Activated naive CD4-positive, alpha-beta T cell treated with anti-CD3 and anti-CD28 coated beads, Interleukin-2, amount 10 ng/mL, durations not matched to agents 7 days and 5 days (primary cell): ENCODE results near the gene PTPRO.

Experiments used
- CTCF ChIA-PET: fragments of 350-600 bp; sonication (Branson Sonifier 250); formaldehyde crosslinking; loops from one replicate; lab custom pipeline; 2021; ENCODE audit warnings: antibody characterized with exemption; lab: Charles Lee
- DNase-seq: peaks from one replicate; pipeline ENCODE4 v3.0.0-alpha.2; 2020
- H3K27ac Mint-ChIP-seq: one replicate; pipeline ENCODE4 v1.8.0; 2021; ENCODE audit warnings: mild to moderate bottlenecking, moderate library complexity, mixed read lengths
- H3K27me3 Mint-ChIP-seq: one replicate; pipeline ENCODE4 v1.8.0; 2021; ENCODE audit warnings: mild to moderate bottlenecking, mixed read lengths
- H3K36me3 Mint-ChIP-seq: one replicate; pipeline ENCODE4 v1.8.0; 2021; ENCODE audit warnings: mixed read lengths
- H3K4me1 Mint-ChIP-seq: one replicate; pipeline ENCODE4 v1.8.0; 2021; ENCODE audit warnings: mixed read lengths
- H3K4me3 Mint-ChIP-seq: one replicate; pipeline ENCODE4 v1.8.0; 2021; ENCODE audit warnings: mild to moderate bottlenecking, moderate library complexity, mixed read lengths
- H3K9me3 Mint-ChIP-seq: one replicate; pipeline ENCODE4 v1.8.0; 2021; ENCODE audit warnings: mixed read lengths

The PTPRO gene

DNA sequence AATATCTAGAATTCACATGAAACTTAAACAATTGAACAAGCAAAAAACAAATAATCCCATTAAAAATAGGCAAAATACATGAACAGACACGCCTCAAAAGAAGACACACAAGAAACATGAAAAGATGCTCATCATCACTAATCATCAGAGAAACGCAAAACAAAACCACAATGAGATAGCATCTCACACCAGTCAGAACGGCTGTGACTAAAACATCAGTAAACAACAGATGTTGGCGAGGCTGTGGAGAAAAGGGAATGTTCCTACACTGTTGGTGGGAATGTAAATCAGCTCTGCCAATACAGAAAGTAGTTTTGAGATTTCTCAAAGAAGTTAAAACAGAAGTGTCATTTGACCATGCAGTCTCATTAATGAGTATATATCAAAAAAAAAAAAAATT is 121.3 kb downstream of the PTPRO start:
- Mint-ChIP-seq H3K9me3 (no peaks in the 10 kb centered on the region), H3K27ac (no peak overlapping the region), H3K4me1 (no peaks in the 10 kb centered on the region), H3K27me3 (peaks cover 4% of the 10 kb centered on the region), H3K4me3 (no peak overlapping the region), H3K36me3 (no peaks in the 10 kb centered on the region)
- no peak for DNase-seq
- CTCF ChIA-PET: interaction anchor here (0.6 kb wide), 1 partner anchor 35 kb away, joined by 3 read pairs; no protein-coding TSS in a partner anchor

DNA sequence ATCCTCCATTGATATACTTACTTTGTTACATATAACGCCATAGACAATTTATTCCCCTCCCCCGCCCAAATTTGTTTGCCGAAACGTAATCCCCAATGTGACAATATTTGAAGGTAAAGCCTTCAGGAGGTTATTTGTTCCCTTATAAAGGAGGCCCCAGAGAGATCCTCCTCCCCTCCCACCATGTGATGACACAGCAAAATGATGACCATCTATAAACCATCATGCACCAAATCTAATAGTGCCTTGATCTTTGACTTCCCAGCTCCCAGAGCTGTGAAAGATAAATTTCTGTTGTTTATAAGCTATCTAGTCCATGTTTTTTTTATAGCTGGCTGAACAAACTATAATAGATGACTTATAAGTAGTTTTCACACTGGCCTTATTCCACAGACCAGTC is 122.2 kb downstream of the PTPRO start:
- no peaks in the 10 kb centered on the region for H3K36me3 Mint-ChIP-seq
- H3K4me3 Mint-ChIP-seq: no peak overlapping the region
- H3K27me3 Mint-ChIP-seq: peaks cover 4% of the 10 kb centered on the region
- no peaks in the 10 kb centered on the region for H3K9me3 Mint-ChIP-seq
- CTCF ChIA-PET: no interaction called here
- DNase-seq: no peak
- no peak overlapping the region for H3K27ac Mint-ChIP-seq
- no peaks in the 10 kb centered on the region for H3K4me1 Mint-ChIP-seq

DNA sequence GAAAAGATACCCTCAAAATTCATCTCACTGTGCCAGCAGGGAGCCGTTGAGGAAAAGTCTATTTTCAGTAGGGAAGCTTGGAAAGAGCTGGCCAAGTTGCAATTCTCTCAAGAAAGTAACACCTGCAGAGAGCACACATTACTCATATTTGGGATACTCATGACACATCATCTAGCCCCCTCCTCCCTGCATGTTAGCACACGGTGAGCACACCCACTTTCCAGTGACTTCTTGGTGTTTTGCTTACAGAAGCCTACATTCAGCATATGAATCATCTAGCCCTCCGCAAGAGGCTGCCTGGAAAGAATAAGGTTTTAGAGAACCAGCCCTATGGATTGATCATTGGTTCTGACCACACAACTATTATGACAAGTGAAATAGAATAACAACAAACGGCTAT is 124.5 kb downstream of the PTPRO start:
- Mint-ChIP-seq H3K27me3 (peaks cover 4% of the 10 kb centered on the region), H3K4me3 (no peak overlapping the region), H3K36me3 (no peaks in the 10 kb centered on the region), H3K27ac (no peak overlapping the region), H3K9me3 (no peaks in the 10 kb centered on the region), H3K4me1 (peaks cover 2% of the 10 kb centered on the region)
- DNase-seq: no peak
- CTCF ChIA-PET: no interaction called here

DNA sequence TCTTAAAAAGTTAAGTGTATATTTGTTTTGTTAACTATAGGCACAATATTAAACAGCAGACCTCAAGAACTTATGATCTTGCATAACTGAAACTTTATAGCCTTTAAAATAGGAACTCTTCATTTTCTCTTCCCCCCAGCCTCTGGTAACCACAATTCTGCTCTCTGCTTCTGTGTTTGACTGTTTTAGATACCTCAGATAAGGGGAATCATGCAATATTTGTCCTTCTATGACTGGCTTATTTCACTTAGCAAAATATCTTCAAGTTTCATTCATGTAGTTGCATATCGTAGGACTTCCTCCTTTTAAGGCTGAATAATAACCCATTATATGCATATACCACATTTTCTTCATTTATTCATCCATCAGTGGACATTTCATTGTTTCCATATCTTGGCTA is 131.3 kb downstream of the PTPRO start:
- Mint-ChIP-seq H3K4me1 (peaks cover 11% of the 10 kb centered on the region), H3K27me3 (peaks cover 4% of the 10 kb centered on the region), H3K9me3 (peaks cover 6% of the 10 kb centered on the region), H3K27ac (no peak overlapping the region), H3K4me3 (no peak overlapping the region), H3K36me3 (no peaks in the 10 kb centered on the region)
- CTCF ChIA-PET: no interaction called here
- no peak for DNase-seq

DNA sequence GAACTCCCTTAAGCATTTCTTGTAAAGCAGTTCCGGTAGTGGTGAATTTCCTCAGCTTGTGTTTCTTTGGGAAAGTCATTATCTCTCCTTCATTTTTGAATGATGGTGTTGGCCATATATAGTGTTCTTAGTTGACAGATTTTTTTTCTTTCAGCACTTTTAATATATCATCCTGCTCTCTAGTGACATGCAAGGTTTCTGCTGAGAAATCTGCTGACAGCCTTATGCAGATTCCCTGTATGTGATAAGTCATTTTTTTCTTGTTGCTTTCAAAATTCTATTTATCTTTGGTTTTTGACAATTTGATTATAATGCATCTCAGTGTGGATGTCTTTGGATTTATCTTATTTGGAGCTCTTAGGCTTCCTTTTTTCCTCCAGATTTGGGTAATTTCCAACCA is 135.7 kb downstream of the PTPRO start:
- H3K9me3 Mint-ChIP-seq: peaks cover 6% of the 10 kb centered on the region
- DNase-seq: no peak
- CTCF ChIA-PET: no interaction called here
- no peak overlapping the region for H3K27ac Mint-ChIP-seq
- peaks cover 5% of the 10 kb centered on the region for H3K4me1 Mint-ChIP-seq
- H3K4me3 Mint-ChIP-seq: no peak overlapping the region
- H3K27me3 Mint-ChIP-seq: peaks cover 4% of the 10 kb centered on the region
- H3K36me3 Mint-ChIP-seq: no peaks in the 10 kb centered on the region

DNA sequence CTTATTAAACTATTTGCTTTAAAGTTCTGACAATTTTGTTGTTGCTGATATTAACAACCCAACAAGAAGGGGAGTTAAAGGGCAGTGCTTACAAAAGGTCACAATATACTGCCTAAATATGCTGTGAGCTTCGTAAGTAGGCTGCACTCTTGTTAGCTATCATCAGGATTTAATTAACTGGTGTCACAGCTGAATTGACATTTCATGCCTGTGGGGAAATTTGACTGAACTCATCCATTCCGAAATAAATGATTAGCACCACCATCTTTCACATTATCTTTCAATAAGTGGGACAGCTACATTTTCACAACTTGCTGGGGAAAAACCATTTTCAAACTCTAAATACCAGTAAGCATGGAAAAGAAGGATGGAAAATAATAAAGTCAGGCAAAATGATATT is 146.6 kb downstream of the PTPRO start:
- Mint-ChIP-seq H3K36me3 (no peaks in the 10 kb centered on the region), H3K4me1 (no peaks in the 10 kb centered on the region)
- CTCF ChIA-PET: interaction anchor here (0.6 kb wide), 1 partner anchor 122 kb away, joined by 3 read pairs; no protein-coding TSS in a partner anchor

DNA sequence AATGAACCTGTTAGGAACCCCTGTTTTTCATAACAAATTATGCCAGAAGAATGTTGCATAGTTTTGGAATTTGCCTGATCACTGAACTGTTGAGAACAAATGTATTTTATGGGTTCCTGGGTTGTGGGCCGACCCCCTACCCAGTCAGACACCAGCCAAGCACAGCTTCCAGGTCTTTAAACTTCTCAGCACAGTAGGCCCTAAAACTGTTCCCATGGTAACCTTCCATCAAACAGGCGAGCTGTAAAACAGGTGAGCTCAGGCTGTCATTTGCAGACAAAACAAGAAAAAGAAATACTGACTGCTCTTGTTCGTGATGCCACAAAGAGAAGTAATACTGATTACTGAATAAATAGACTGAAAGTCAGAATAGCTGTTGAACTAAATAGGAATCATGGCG is 147.0 kb downstream of the PTPRO start:
- Mint-ChIP-seq H3K4me3 (no peak overlapping the region), H3K4me1 (no peaks in the 10 kb centered on the region), H3K27ac (no peak overlapping the region), H3K9me3 (no peaks in the 10 kb centered on the region), H3K27me3 (peaks cover 13% of the 10 kb centered on the region), H3K36me3 (no peaks in the 10 kb centered on the region)
- no peak for DNase-seq
- CTCF ChIA-PET: interaction anchor here (0.6 kb wide), 1 partner anchor 121 kb away, joined by 3 read pairs; no protein-coding TSS in a partner anchor

More for the DNA sequence above, 146.6 kb downstream of the PTPRO start:
- H3K4me3 Mint-ChIP-seq: no peak overlapping the region
- peaks cover 9% of the 10 kb centered on the region for H3K27me3 Mint-ChIP-seq
- DNase-seq: no peak
- no peaks in the 10 kb centered on the region for H3K9me3 Mint-ChIP-seq
- H3K27ac Mint-ChIP-seq: no peak overlapping the region

DNA sequence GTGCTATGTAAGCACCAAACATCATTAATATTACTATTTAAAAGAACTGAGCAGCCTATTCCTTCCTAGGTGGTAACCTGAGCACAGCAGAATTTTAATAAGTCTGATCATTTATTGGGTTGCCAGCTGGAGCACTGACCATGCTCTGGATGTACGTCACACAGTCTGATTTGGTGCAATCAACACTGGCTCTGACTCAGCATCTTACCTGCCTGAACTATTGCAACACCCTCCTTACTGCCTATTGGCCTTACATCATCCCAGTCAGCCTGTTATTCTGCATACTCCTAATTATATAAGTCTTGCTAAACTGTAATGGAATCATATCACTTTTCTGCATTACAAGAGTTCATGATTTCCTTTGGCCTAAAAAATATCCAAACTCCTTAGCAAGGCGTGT is 149.7 kb downstream of the PTPRO start:
- Mint-ChIP-seq H3K36me3 (no peaks in the 10 kb centered on the region), H3K27ac (no peak overlapping the region), H3K4me3 (no peak overlapping the region), H3K27me3 (peaks cover 18% of the 10 kb centered on the region), H3K9me3 (no peaks in the 10 kb centered on the region), H3K4me1 (no peaks in the 10 kb centered on the region)
- CTCF ChIA-PET: no interaction called here
- DNase-seq: no peak

DNA sequence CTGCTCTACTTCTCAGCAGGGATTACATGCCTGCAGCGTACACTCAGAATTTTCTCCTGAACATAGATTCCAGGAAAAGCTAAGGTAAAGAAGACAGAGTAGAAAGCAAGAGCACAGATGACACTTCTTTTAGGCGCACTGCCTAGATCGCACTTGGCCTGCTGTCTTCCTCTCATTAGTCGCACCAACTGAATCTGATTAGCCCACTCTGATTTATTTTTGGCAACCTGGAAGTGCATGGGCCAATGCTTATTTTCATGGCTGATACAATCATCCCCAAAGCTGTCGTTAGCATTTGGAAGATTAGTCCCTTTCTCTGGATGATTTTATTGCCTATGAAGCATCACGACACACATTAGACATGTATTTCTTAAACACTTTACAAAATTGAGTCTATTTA is 152.5 kb downstream of the PTPRO start:
- CTCF ChIA-PET: no interaction called here
- Mint-ChIP-seq H3K4me3 (no peak overlapping the region), H3K4me1 (no peaks in the 10 kb centered on the region), H3K27me3 (peaks cover 9% of the 10 kb centered on the region), H3K36me3 (no peaks in the 10 kb centered on the region), H3K27ac (no peak overlapping the region), H3K9me3 (no peaks in the 10 kb centered on the region)
- no peak for DNase-seq

DNA sequence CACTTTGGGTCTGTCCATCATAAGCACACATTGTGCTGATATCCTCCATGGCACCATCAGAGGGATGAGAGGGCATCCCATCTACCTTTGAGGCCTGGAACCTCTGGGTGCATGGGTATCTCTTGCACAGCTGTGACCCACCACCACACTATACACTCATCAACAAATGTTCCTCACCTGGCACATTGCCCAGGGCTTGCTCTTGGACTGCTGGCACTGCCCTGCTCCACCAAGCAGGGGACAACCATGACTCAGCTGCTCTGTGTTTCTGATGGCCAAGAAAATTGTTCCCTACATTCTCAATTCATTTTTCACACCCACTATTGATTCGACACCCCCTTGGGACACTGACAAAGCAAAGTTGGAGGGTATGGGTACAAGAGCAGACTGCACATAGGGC is 155.5 kb downstream of the PTPRO start:
- Mint-ChIP-seq H3K36me3 (no peaks in the 10 kb centered on the region), H3K9me3 (no peaks in the 10 kb centered on the region), H3K27me3 (peaks cover 13% of the 10 kb centered on the region), H3K27ac (no peak overlapping the region), H3K4me3 (no peak overlapping the region), H3K4me1 (no peaks in the 10 kb centered on the region)
- DNase-seq: no peak
- CTCF ChIA-PET: interaction anchor here (0.9 kb wide), 1 partner anchor 19 kb away, joined by 3 read pairs; no protein-coding TSS in a partner anchor

DNA sequence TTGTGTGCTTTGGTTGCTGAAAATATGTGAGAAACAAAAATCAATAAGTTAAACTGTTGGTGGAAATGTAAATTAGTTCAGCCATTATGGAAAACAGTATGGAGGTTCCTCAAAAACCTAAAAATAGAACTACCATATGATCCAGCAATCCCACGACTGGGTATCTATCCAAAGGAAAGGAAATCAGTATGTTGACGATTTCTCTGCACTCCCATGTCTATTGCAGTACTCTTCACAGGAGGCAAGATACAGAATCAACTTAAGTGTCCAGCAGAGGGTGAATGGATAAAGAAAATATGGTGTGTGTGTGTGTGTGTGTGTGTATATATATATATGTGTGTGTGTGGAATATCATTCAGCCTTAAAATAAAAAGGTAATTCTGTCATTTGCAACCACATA is 159.5 kb downstream of the PTPRO start:
- no peak overlapping the region for H3K27ac Mint-ChIP-seq
- peaks cover 4% of the 10 kb centered on the region for H3K27me3 Mint-ChIP-seq
- H3K4me1 Mint-ChIP-seq: no peaks in the 10 kb centered on the region
- DNase-seq: no peak
- H3K9me3 Mint-ChIP-seq: no peaks in the 10 kb centered on the region
- no peak overlapping the region for H3K4me3 Mint-ChIP-seq
- CTCF ChIA-PET: no interaction called here
- no peaks in the 10 kb centered on the region for H3K36me3 Mint-ChIP-seq

DNA sequence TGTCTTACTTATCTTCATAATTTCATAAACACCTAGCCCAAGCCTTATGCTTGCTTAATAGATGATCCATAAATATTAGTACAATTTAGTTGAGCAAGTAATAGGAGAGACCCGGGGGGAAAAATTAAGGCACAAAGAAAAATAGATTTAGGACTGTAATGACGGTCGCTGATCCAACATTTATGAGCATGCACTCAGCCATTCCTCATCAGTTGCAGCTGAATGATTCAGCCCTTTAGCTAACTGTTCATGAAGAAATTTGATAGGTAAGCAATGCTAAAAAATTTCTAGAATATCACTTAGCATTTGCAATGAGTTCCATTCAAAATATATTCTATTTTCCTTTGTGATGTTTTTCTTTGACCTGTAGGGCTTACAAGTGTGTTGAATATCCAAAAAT is 163.2 kb downstream of the PTPRO start:
- Mint-ChIP-seq H3K36me3 (no peaks in the 10 kb centered on the region), H3K27ac (no peak overlapping the region), H3K4me1 (no peaks in the 10 kb centered on the region), H3K4me3 (no peak overlapping the region), H3K27me3 (peaks cover 2% of the 10 kb centered on the region), H3K9me3 (no peaks in the 10 kb centered on the region)
- CTCF ChIA-PET: no interaction called here
- no peak for DNase-seq

DNA sequence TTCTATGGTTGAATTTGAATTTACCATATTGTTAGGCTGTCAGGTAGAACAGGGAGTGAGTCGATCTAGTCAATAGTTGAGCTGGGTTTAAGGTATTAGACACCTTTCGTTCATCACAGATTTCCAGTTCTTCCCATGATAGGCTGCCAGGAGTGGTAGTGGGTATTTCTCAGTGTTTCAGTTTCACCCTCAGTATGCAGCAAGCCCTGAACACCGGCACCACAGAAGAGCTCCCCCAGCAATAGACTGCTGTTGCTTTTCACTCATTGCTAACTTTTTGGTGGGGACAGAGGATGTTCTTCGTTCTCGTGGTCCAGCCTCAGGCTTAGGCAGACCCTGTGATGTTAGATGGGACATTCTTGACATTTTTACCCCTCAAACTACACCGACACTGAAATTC is 164.6 kb downstream of the PTPRO start:
- Mint-ChIP-seq H3K4me1 (no peaks in the 10 kb centered on the region), H3K27me3 (no peaks in the 10 kb centered on the region), H3K4me3 (no peak overlapping the region), H3K9me3 (no peaks in the 10 kb centered on the region), H3K36me3 (no peaks in the 10 kb centered on the region), H3K27ac (no peak overlapping the region)
- CTCF ChIA-PET: no interaction called here
- DNase-seq: no peak

DNA sequence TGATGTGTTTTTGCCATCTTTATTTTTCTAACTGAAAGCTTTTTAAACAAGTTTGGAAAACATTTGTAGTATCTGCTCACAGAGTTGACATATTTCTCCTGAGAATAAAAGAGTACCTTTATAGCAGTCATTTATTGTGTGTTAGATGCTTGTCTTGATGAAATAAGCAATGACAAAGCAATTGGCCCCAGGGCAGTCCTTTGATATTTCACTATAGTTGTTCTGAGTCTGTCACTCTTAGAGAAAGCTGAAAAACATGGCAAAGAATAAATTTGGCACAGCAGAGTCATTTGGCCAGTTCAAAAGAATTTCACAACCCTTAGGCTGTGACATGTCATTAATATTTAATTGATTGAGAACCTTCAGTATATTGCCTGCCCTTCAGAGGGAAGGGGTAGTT is 166.2 kb downstream of the PTPRO start:
- Mint-ChIP-seq H3K4me1 (no peaks in the 10 kb centered on the region), H3K36me3 (no peaks in the 10 kb centered on the region), H3K9me3 (no peaks in the 10 kb centered on the region), H3K27me3 (no peaks in the 10 kb centered on the region), H3K4me3 (no peak overlapping the region), H3K27ac (no peak overlapping the region)
- CTCF ChIA-PET: no interaction called here
- DNase-seq: no peak

DNA sequence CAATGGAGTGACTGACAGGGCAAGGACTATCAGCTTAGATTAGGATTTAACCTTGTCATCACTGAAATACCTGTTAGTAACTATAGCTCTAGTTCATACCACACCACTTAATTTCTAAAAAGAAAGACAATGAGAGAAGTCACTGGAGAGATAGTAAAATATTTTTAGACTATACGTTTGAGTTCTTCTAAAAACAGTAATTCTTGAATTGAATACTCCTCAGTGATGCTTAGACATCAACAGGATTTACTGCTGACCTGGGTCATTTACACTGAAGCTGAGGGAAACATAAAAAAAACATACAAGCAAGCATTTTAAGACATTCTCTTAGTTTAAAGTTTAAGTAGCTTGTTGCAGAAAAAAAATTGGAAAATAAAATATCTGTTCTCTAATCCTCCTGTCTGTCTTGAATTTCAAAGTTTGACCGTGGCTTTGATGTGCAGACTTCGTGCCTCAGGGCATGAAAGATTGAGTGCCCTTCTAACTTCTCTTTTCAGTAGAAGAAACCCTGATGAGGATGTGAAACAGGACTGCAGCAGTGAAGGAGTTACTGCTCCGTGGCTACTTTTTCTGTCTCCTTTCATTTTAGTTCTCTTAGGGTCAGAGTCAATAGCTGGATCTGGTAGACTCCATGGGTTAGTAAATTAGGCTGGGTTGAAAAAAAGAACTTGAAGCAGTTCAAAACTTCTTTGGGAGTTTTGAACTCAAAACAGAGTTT is 172.2 kb downstream of the PTPRO start:
- no peaks in the 10 kb centered on the region for H3K36me3 Mint-ChIP-seq
- H3K4me3 Mint-ChIP-seq: no peak overlapping the region
- DNase-seq: no peak
- H3K27ac Mint-ChIP-seq: no peak overlapping the region
- no peaks in the 10 kb centered on the region for H3K4me1 Mint-ChIP-seq
- CTCF ChIA-PET: no interaction called here
- peaks cover 8% of the 10 kb centered on the region for H3K27me3 Mint-ChIP-seq
- no peaks in the 10 kb centered on the region for H3K9me3 Mint-ChIP-seq
